GM12878 (cell line): ENCODE results near the gene FAM120B. TPM values are rescaled to one million over a fixed set of nuclear protein-coding genes. Genes with fewer than 3 reads are reported as not detected.

ENCODE experiments used
- ASH2L ChIP-seq: fragments of 300-600, 200-600 bp; sonication (generic); IDR thresholded peaks from 2 replicates; pipeline ENCODE4 v1.6.1; 2017; ENCODE audit warnings: low read depth, mild to moderate bottlenecking, borderline replicate concordance
- ATF3 ChIP-seq: IDR thresholded peaks from 2 replicates; pipeline ENCODE4 v1.6.1; 2011; ENCODE audit warnings: low read depth, mild to moderate bottlenecking, low read length, moderate library complexity, borderline replicate concordance; ENCODE audit errors: extremely low read depth
- BACH1 ChIP-seq: fragments of 450-650 bp; IDR thresholded peaks from 2 replicates; pipeline ENCODE4 v1.6.1; 2017; ENCODE audit warnings: mild to moderate bottlenecking, borderline replicate concordance
- BHLHE40 ChIP-seq, 2 experiments: fragments of 450-650 bp in 1 of 2; IDR thresholded peaks; 2 replicates each; pipeline ENCODE4 v1.6.1; 2011 to 2017; ENCODE audit warnings: low read depth in 2 of 2, borderline replicate concordance in 1 of 2, improper control_type of control experiment in 1 of 2, low read length in 1 of 2, mild to moderate bottlenecking in 1 of 2
- CHD1 ChIP-seq: IDR thresholded peaks from 2 replicates; pipeline ENCODE4 v1.6.1; 2012; ENCODE audit warnings: low read depth, low read length, improper control_type of control experiment
- GABPA ChIP-seq: IDR thresholded peaks from 2 replicates; pipeline ENCODE4 v1.6.1; 2014; ENCODE audit warnings: antibody characterized with exemption, low read depth, mild to moderate bottlenecking, inconsistent platforms
- GATAD2B ChIP-seq: fragments of 450-650 bp; conservative IDR thresholded peaks from 2 replicates; pipeline ENCODE4 v1.6.1; 2017; ENCODE audit warnings: low read depth, mild to moderate bottlenecking, moderate library complexity
- MAX ChIP-seq: IDR thresholded peaks from 2 replicates; pipeline ENCODE4 v1.6.1; 2012; ENCODE audit warnings: low read depth, low read length, improper control_type of control experiment
- MEF2B ChIP-seq: fragments of 450-650 bp; IDR thresholded peaks from 2 replicates; pipeline ENCODE4 v1.6.1; 2018; ENCODE audit warnings: mild to moderate bottlenecking, moderate library complexity; ENCODE audit not compliant: partially characterized antibody, poor library complexity, severe bottlenecking
- MTA3 ChIP-seq: IDR thresholded peaks from 2 replicates; pipeline ENCODE4 v1.6.1; 2012; ENCODE audit warnings: low read length, inconsistent platforms, borderline replicate concordance
- NR2F1 ChIP-seq: fragments of 450-650 bp; conservative IDR thresholded peaks from 2 replicates; pipeline ENCODE4 v1.6.1; 2017; ENCODE audit warnings: mild to moderate bottlenecking
- NRF1 ChIP-seq: conservative IDR thresholded peaks from 2 replicates; pipeline ENCODE4 v1.6.1; 2011; ENCODE audit warnings: mild to moderate bottlenecking, low read depth, low read length, improper control_type of control experiment
- PAX5 ChIP-seq: IDR thresholded peaks from 2 replicates; pipeline ENCODE4 v1.6.1; 2011; ENCODE audit warnings: low read depth, low read length, borderline replicate concordance
- PBX3 ChIP-seq: IDR thresholded peaks from 2 replicates; pipeline ENCODE4 v1.6.1; 2011; ENCODE audit warnings: mild to moderate bottlenecking, low read depth, low read length, moderate library complexity; ENCODE audit not compliant: insufficient replicate concordance
- POLR2A ChIP-seq: IDR thresholded peaks from 2 replicates; pipeline ENCODE4 v1.6.1; 2011; ENCODE audit warnings: low read depth, mild to moderate bottlenecking, low read length
- POLR2AphosphoS2 ChIP-seq: IDR thresholded peaks from 2 replicates; pipeline ENCODE4 v1.6.1; 2011; ENCODE audit warnings: low read depth, mild to moderate bottlenecking, low read length, improper control_type of control experiment, moderate library complexity
- RAD21 ChIP-seq: IDR thresholded peaks from 2 replicates; pipeline ENCODE4 v1.6.1; 2011; ENCODE audit warnings: mild to moderate bottlenecking, low read depth, low read length, moderate library complexity; ENCODE audit not compliant: insufficient read depth
- SMAD1 ChIP-seq: fragments of 450-650 bp; IDR thresholded peaks from 2 replicates; pipeline ENCODE4 v1.6.1; 2018; ENCODE audit warnings: mild to moderate bottlenecking, low read depth; ENCODE audit not compliant: partially characterized antibody
- SPI1 ChIP-seq: IDR thresholded peaks from 2 replicates; pipeline ENCODE4 v1.6.1; 2011; ENCODE audit warnings: low read depth, mild to moderate bottlenecking, low read length, moderate library complexity, borderline replicate concordance; ENCODE audit not compliant: insufficient read depth
- STAT3 ChIP-seq: IDR thresholded peaks from 2 replicates; pipeline ENCODE4 v1.6.1; 2011; ENCODE audit warnings: low read depth, low read length, improper control_type of control experiment
- USF1 ChIP-seq: IDR thresholded peaks from 2 replicates; pipeline ENCODE4 v1.6.1; 2011; ENCODE audit warnings: borderline replicate concordance, low read depth, mild to moderate bottlenecking, moderate library complexity, mixed read lengths, low read length; ENCODE audit not compliant: insufficient read depth; ENCODE audit errors: extremely low read length
- ZBTB33 ChIP-seq: fragments of 450-650 bp; IDR thresholded peaks from 2 replicates; pipeline ENCODE4 v1.6.1; 2017; ENCODE audit warnings: mild to moderate bottlenecking
- ZNF24 ChIP-seq: fragments of 450-650 bp; IDR thresholded peaks from 2 replicates; pipeline ENCODE4 v1.6.1; 2017; ENCODE audit warnings: antibody characterized with exemption, mild to moderate bottlenecking
- ZSCAN29 ChIP-seq: fragments of 450-650 bp; IDR thresholded peaks from 2 replicates; pipeline ENCODE4 v1.6.1; 2017; ENCODE audit warnings: mild to moderate bottlenecking, moderate library complexity
- polyA plus RNA-seq, 11 experiments: library from polyadenylated mRNA; depleted of rRNA in 4 of 11; unstranded in 6 of 11; stranded (reverse) in 5 of 11; fragments of >200 nt; fragmentation: Nextera tagmentation in 4 of 11; fragmentation: Illumina TruSeq in 1 of 11; extraction: Ambion mirVana in 4 of 11; extraction: Trizol in 1 of 11; gene quantifications; 1 replicate in 1 of 11; 2 replicates in 10 of 11; pipeline versions ENCODE4 v1.2.1 to v1.2.3, GENCODE V29; 2011 to 2016; ENCODE audit warnings: inconsistent platforms in 2 of 11, missing spikeins in 2 of 11, low read depth in 1 of 11
- total RNA-seq, 4 experiments: library from RNA; depleted of rRNA in 3 of 4; stranded (reverse); fragments of >200 nt in 3 of 4; fragmentation: Illumina TruSeq in 1 of 4; extraction: Trizol in 1 of 4; gene quantifications; 2 replicates each; pipeline versions ENCODE4 v1.2.1 to v1.2.3, GENCODE V29; 2013 to 2021

Gene FAM120B
- total and polyA plus RNA-seq, 10 of the 15 experiments (the other 5 are each of a cell fraction or from before 2014, with no cell fraction given) = 3.3 to 21.6 (median 15.3) TPM

- TF ChIP-seq PBX3 = no peak
- TF ChIP-seq MTA3 = no peak
- no peak for TF ChIP-seq ASH2L
- TF ChIP-seq CHD1 = no peak
- TF ChIP-seq SMAD1 = no peak
- TF ChIP-seq BHLHE40 (IDR thresholded peaks at IDR 0.05; ENCODE audit: borderline replicate concordance in 1 of 2, low read depth in 2 of 2, low read length in 1 of 2) = peak in 1 of 2 experiments; percentile 18; a peak in 1 of 4 replicates
- TF ChIP-seq PAX5 = no peak
- TF ChIP-seq RAD21 = no peak
- peak; percentile 80 for TF ChIP-seq POLR2A
- TF ChIP-seq NRF1 = no peak
- TF ChIP-seq NR2F1 = 0 out of 2 replicates have a peak, but pooled peaks have one; percentile 27
- no peak for TF ChIP-seq MAX
- no peak for TF ChIP-seq USF1
- no peak for TF ChIP-seq ZBTB33
- no peak for TF ChIP-seq GABPA
- TF ChIP-seq GATAD2B = peak; percentile 57; the same call in 1 of the 2 replicates
- no peak for TF ChIP-seq ATF3
- TF ChIP-seq MEF2B = peak; percentile 82
- no peak for TF ChIP-seq POLR2AphosphoS2
- TF ChIP-seq SPI1 = no peak
- TF ChIP-seq BACH1 = no peak
- 0 out of 2 replicates have a peak, but pooled peaks have one; percentile 48 for TF ChIP-seq ZSCAN29
- TF ChIP-seq ZNF24 = no peak
- no peak for TF ChIP-seq STAT3
These were observed 16.0 kb upstream of the FAM120B start, which contains the start of gene DLL1 (continued) for GRCh38 chr6:170290296-170291128.
